ENCODE results near the gene PYHIN1.

PYHIN1 gene

DNA sequence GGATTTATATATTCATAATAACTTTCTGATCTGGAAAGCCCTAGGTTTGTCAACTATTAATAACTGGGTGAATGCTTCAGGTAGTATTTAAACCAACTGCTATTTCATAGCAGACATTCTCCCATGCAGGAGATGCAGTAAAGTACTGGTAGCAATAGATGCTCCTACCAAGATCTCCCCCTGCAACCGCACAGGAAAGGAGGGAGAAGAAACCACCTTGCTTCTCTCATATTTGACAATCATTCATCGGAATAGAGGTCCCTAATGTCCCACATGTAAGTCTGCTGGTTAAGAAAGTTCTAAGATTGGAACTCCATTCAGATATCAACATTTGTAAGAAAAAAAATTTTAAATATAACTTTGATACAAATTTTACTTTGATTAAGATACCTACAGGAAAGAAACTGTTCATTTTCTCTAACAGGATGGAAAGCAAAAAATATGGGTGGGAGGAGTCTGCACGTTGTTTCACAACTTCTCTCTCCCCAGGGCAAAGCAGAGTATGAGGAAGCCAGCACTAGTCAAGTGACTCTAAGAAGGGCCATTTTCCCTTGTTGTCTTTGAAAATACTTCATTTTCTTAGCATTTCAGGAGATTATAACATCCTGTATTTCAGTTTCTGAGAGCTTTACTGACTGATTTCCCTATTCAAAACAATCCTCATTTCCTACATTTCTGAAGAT, at the start of gene PYHIN1:
PYHIN1 (plus strand) TSS at position 498 of the 683 bp plus-strand sequence. CDS start 5,359 bp downstream, outside the sequence.
- DNase-seq: no peak

DNA sequence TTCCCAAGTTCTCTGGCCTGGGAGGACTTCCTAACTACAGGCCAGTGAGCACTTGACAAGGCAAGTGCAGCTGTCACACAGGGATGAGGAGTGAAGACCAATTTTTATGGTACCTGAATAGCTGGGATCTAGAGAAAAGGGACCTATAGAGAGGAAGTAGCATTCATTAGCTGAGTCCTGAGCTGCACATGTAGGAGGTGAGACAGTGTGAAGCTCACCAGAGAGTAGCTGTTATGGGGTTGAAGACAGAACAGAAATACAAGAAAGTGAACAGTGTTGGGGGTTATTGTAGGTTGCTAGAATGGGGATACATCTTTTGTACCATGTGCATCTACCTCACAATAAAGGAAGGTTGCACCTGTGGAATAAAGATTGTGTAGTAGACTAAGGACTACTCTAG, 37.7 kb upstream of the PYHIN1 start:
- DNase-seq: no peak

DNA sequence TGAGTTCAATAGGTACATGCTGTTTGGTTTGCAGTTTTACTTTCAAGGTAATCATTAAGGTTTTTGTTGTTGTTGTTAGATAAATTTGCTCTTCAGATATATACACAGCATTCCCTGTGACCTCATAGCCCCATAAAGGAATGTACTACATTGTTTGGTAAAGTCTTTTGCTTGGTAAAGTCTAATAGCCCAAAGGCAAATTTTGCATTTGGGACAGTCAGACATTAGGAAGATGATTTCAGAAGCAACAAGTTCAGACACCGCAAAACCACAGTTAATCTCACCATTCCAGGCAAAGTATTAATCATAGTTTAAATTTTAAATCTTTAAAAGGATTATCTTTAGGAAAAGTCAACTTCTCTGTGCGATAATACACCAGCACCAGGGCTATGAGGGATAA, 32.6 kb upstream of the PYHIN1 start:
- no peak for DNase-seq

DNA sequence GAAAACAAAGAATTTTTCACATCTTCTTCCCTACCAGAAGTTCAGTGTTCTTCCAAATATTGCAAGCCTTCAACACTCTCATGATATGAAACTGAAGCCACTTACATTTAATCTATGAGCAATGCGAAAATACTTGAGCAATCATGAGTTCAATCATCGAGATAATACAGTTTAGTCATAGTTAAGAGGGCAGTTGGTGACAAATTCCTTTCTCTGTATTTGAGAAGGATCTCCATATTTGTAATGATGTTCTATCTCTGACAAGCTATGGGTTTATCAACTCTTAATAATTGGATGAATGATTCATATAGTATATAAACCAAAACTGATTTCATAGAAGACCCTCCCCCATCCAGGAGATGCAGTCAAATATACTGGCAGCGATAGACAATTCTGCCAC, 29.7 kb upstream of the PYHIN1 start:
- no peak for DNase-seq

DNA sequence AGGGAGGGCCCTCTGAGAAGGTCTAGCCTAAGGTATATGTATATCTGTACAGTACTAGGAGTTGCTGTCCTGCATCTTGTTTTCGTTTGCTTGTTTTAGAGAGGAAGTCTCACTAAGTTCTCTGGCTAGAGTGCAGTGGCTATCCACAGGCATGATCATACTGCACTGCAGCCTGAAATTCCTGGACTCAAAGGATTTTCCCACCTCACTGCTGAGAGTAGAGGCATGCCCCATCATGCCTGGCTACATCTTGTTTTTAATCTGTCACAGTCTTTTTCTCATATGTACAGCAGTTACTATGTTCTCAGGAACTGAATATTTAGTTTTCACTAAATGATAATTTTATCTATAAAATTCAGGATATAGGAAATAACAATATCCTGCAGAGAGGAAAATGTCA, 15.3 kb upstream of the PYHIN1 start:
- DNase-seq: no peak

DNA sequence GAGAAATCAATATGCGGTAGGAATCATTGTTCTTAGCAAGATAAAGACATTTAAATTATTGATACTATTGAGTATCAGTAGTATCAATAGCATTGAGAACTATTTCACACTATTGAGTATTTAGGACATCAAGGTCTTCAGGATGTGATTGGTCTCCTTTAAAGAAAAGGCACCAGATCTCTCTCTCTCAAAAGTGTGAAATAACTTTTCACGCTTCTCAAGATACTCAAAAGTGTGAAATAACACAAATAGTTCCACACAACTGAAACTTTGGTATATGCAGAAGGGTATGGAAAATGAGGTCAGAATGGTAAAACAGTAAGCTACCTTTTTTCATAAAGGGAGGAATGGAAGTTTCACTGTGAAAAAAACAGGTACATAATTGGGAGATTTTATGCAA, 6.7 kb upstream of the PYHIN1 start:
- DNase-seq: no peak

DNA sequence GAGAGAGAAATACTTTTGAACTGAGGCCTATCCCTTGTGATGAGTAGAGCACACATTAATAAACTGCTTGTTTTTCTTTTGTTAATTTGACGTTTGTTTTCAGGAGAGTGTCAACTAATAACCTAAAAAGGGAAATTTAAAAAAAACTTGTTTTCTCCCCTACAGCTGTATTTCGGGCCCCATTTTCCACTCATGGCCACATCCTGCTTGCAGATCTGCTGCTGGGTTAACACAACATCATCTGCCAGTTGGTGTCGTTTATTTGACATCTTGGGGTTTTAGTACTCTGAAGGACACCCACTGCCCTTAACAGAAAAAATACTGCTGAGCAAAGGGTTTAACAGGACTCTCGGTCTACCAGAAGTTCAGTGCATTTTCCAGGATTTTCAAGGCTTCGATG, 848 bp upstream of the PYHIN1 start:
- peak; percentile 26 for DNase-seq

DNA sequence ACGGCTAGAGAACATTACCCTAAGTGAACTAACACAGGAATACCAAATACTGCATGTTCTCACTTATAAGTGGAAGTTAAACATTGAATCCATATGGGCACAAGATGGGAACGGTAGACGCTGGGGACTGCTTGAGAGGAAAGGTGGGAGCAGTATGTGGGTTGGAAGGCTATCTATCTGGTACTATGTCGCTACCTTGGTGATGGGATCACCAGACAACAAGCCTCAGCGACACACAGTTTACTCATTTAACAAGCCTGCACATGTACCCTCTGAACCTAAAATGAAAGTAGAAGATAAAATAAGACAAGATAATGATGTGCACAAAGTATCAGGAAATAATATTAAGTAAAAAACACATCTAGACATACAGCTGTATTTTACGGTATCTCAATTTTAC, 819 bp downstream of the PYHIN1 start:
- no peak for DNase-seq

DNA sequence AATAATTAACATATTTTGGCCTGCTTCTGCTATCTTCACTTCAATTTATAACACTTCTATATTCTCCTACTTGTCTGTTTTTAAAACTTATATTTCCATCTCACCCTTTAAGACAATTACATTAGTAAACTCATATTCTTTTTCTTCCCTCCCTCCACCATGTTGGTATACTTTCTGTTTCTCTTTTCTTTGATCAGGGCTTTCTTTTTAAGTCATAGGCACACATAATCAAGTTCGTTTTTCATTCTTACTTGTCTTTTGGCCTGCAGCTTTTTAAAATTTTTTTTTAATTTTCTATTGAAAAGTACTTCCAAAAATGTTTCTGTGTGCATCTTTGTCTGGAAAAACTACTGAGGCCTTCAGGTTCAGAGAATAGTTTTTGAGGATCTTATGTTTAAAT, 2.3 kb downstream of the PYHIN1 start:
- DNase-seq: no peak

DNA sequence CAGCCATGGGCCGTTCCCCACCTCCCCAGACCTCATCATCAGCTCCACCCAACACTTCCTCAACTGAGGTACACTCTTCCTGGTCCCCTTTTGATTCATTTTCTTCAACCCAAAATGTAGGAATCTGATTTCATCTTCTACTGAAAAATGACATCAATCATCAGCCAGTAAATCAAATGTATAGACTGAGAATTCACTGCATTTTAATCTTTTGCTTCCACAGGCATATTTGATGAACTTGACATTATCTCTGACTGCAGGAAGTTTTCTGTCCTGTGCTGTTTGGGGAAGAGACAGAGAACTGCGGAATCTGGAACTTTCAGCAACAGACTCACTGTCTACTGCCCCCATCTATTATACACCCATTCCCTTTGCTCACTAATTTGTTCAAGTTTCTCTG, 7.8 kb downstream of the PYHIN1 start:
- DNase-seq: no peak

DNA sequence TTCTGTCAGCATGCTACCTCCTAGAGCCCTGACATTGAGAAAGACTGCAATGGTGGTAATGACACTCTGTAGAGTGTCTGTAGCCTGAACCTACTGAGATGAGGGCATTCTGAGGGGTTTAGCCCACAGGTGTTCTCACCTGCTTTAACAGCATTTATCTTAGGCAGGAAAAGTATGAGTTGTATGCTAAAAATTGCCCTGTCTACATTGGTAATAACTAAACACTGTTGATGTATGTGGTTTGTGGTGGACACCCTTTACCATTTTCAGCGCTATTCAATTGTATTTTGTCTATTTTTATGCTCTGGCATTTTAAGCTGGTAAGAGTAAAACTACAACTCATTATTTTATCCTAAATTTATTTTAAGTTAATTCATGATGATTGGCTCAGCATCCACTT, 10.0 kb downstream of the PYHIN1 start:
- DNase-seq: no peak

DNA sequence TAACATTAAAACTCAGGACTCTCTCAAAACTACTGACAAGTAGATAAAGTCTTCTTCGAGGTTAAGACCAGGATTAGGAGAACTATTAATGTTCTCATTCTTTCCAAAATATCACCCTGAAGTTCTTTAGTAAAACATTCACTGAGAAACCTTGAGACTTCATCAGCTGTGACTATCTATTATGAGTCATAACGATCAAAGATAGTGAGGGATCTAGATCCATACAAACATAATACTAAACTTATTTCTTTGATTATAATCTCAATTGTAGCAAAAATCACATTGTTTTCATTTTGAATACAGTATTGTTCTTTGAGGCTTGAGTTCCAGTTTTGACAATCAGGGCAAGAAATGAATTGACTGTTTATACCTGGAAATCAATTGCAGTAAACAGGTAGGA, 11.1 kb downstream of the PYHIN1 start:
- DNase-seq: no peak

DNA sequence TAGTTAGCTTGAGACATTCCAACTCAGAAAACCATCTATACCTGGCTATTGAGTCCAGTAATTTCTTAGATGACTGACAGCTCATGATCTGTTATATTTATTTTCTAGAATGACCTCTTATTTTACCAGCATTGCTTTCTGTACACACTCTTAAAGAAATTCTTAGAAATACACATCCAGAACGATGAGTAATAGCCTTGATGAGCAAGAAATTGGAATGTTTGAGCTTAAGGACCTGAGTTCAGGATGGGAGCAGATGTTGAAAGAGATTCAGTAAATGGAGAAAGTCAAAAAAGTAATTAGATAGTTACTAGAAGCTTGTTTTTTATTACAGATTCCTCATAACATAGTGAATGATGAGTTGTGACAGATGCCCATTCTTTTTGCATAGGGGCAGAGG, 11.7 kb downstream of the PYHIN1 start:
- no peak for DNase-seq

DNA sequence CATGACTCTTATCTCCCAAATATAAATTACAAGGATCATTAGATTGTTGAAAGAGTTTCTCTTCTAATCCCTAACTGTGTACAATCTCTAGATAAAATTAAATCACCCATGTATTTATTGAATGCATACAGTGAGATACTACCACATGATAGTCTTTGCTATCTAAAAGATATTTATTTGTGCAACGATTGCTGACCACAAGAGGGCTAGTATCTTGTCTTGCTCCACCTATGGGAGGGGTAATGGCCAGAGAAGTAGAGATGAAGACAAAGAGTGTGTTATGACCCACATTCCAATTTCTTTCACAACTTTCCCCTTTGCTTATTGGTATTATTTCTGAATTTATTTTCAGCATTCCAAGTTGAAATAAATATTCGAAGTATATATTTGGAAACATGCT, 13.7 kb downstream of the PYHIN1 start:
- DNase-seq: no peak

DNA sequence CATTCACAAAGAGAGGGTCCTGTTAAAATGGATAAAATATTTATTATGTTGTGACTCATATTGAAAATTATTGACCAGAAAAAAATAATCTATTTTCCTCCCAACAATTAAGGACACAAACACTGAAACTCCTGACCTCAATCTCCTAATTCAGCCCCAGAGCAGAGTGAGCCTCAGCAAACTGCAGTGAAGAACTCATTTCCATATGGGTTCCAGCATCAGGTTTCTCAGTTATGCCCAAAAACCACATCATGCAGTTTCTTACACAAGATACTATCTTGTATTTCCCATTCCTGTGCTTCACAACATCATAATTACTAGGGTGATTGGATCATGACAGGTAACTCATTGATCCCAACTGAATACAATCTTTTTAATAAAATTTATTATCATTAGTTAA, 15.4 kb downstream of the PYHIN1 start:
- DNase-seq: no peak

DNA sequence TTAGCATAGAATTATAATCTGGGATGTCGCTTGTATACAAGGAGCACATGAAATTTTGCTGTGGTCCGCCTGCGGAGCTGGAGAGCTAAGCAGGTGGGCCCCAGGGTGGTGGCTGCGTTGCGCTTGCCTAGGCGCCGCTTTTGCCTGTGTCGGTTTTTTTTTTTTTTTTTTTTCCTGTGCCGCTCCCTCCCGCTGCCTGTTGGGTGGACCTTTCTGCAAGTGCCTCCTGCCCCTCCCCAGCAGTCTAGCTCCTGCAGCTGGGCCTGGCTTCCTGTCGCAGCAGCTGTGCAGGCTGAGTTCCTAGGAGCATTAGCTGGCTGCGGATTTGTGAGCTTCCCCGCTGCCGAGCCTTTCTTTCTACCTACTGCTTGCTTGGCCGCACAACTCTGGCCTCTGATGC, 20.6 kb downstream of the PYHIN1 start:
- DNase-seq: no peak

DNA sequence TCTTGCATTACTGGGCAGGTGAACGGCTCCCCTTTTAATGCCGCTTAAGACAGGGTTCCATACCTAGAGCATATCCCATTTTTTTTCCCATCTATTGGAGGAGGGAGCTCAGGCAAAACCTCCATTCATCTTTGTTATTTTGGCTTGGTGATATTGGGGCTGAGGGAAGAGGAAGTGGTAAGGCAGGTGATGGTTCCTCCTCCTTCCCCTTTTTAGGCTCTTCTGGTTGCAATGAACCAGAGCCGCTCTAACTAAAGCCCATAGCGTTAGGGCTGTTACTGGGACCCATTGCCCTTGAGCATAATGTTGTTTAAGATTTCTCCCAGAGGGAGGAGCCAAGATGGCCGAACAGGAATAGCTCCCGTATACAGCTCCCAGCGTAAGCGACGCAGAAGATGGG, 21.1 kb downstream of the PYHIN1 start:
- no peak for DNase-seq

DNA sequence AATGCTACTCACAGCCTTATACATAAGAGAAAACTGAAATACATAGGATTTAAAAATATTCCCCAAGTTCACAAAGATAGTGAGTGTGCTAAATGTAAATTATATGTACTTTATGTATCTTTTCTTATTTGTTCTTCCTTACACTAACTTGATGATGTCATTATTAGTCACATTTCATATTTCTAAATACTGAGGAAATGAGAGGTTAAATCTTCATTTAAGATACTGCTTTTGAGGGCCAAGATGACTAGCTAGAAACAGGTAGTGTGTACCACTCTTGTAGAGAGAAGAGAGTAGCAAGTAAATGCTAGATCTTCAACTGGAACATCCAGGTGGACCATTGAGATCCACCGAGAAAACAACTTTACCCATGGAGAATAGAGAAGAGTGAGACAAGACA, 29.8 kb downstream of the PYHIN1 start:
- DNase-seq: no peak

DNA sequence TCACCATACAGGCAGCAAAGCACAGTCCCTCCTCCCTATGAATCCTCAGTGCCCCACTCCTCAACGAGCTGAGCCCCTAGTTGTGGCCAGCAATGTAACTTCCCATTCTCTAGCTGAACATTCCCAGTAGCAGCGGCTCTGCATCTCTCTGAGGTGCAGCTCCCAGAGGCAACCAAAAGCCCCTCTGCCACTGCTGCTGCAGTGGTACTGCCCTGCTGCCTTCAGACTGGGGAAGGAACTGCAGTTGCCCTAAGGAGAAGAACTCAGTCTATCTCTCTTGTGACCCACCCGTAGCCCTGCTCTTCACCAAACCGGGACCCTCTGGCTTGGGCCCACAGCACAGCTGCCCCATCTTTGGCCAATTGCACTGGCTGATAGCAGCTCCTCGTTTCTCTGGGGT, 31.6 kb downstream of the PYHIN1 start:
- DNase-seq: no peak

DNA sequence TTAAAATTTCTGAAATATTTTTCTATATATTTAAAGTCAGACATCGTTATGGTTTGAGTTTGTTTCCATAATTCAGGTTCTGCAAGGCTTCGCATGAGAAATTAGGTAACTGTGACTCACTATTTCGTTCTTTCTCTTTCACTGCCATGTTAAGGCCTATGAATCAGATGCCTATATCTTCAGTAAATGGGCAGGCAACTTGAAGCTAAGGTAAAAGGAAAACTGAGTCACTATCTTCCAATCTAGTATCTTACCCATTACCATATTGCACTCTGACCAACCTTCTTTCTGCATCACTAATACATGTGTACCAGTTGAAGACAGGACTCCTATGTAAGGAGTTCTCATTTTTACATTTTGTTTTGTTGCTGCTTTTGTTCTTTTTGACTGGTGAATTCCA, 37.8 kb downstream of the PYHIN1 start:
- no peak for DNase-seq

DNA sequence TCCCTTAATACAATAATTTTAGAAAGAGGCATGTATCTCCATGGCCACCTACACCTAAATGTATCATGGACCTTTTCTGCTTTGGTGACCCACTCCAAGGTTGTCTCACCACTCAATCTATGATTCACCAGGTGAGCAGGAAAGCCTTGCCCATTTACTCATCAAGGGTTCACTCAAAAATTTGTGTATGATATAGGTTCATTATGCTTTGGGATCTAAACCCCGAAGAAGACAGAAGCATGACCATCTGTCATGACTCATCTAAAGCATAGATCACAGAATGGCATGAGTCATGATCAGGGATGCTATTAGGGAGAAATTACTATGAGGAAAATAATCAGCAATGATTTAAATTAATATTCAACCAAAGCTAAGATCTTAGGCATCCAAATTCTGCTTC, 38.5 kb downstream of the PYHIN1 start:
- no peak for DNase-seq

DNA sequence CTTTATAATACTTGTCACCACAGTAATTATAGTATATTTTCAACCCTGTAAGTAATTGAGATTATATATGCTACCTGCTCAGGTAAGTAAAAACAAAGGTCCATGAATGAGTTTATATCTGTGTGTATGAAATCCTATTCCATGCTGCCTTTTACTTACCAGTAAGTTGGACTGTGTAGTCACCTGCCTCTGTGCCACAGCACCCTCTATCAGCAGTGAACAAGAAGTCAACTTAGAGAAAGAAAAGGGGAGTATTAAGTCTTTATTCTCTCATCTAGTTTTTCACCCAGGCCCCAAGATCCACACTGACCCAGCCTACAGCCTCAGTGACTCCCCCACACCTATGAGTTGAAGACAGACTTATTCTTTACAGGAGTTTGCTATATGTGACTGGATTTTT, 41.5 kb downstream of the PYHIN1 start:
- no peak for DNase-seq

DNA sequence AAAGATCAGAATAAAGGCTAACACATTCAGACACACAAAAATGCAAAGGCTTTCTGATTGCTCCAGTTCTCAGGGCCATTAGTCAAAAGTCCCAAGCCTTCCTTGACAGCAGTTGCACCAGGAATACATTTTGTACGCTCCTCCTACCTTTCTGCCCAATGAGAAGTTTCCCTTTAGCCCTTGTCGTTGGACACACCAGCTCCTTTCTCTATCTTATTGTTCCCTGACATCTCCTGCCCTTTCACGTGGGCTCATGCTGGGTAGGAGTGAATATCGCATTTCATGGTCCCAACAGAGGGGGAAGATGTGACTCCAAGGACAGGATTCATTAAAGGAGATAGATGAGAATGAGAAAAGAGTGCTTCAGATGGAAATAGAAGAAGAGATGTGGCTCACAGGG, 44.9 kb downstream of the PYHIN1 start:
- DNase-seq: no peak

DNA sequence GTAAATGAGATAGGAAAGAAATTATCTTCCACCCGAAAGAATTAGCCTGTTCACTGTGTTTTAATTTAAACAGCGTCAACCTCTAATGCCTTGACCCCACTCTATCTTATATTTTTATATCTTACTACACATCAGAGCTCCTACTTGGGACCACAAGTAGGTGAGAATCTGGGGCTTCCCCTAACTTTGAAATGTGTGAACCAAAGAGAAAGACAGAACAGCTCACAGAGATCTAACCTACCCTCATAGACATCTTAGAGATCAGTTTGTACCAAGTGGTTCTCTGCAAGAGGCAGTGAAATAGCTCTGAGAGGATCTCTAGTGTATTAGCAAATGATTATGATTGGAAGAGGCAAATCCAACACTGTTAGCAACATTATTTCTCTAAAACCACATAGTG, 47.4 kb downstream of the PYHIN1 start:
- no peak for DNase-seq

DNA sequence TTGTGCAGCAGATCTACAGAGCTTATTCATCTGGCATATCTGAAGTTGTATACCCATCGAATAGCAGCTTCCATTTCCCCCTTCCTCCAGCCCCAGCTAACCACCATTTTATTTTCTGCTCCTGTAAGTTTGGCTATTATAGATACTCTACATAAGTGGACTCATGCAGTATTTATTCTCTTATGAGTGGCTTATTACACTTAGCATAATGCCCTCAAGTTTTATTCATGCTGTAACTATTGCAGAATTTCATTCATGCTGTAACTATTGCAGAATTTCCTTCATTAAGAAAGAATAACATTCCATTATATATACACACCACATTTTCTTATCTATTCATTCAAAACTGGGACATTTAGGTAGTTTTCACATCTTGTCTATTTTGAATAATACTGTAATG, 47.9 kb downstream of the PYHIN1 start:
- no peak for DNase-seq

DNA sequence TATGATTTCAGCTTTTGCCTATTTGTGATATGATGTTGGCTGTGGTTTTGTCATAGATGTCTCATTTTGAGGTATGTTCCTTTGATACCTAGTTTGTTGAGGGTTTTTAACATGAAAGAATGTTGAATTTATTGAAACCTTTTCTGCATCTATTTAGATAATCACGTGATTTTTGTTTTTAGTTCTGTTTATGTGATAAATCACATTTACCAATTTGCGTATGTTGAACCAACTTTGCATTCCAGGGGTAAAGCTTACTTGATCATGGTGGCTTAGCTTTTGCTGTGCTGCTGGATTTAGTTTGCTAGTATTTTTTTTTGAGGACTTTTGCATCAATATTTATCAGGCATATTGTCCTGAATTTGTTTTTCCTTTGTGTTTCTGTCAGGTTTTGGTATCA, 51.9 kb downstream of the PYHIN1 start:
- no peak for DNase-seq
